SK-N-SH (cell line): Measurements from ENCODE around the gene XCR1.

Experiments
- CTCF ChIP-seq: fragments of 200-600 bp; sonication (generic); IDR thresholded peaks from 2 replicates; pipeline ENCODE4 v1.6.1; 2017; ENCODE audit warnings: antibody characterized with exemption, mild to moderate bottlenecking, moderate library complexity
- EZH2phosphoT487 ChIP-seq: fragments of 200-600 bp; sonication (generic); IDR thresholded peaks from 2 replicates; pipeline ENCODE4 v1.6.1; 2017; ENCODE audit warnings: low read depth, mixed run types, mild to moderate bottlenecking, antibody characterized with exemption, moderate library complexity, borderline replicate concordance
- GABPA ChIP-seq: IDR thresholded peaks from 2 replicates; pipeline ENCODE4 v1.4.0; 2012; ENCODE audit warnings: low read depth, mild to moderate bottlenecking
- JUND ChIP-seq: IDR thresholded peaks from 2 replicates; pipeline ENCODE4 v1.4.0; 2012
- MXI1 ChIP-seq: IDR thresholded peaks from 2 replicates; pipeline ENCODE4 v1.6.1; 2012; ENCODE audit warnings: mild to moderate bottlenecking, low read depth, low read length, improper control_type of control experiment
- POLR2AphosphoS5 ChIP-seq: IDR thresholded peaks from 2 replicates; pipeline ENCODE4 v1.6.1; 2012; ENCODE audit warnings: low read depth, low read length
- RAD21 ChIP-seq: IDR thresholded peaks from 2 replicates; pipeline ENCODE4 v1.6.1; 2012; ENCODE audit warnings: mild to moderate bottlenecking, low read length
- YY1 ChIP-seq: IDR thresholded peaks from 2 replicates; pipeline ENCODE4 v1.4.0; 2012; ENCODE audit warnings: low read depth, mild to moderate bottlenecking
- TF ChIP-seq, protein P1 (sequence below): fragments of 150-350 bp; IDR thresholded peaks from 2 replicates; pipeline ENCODE4 v1.6.1; 2017; ENCODE audit warnings: antibody characterized with exemption, low read length, low read depth, borderline replicate concordance

DNA sequence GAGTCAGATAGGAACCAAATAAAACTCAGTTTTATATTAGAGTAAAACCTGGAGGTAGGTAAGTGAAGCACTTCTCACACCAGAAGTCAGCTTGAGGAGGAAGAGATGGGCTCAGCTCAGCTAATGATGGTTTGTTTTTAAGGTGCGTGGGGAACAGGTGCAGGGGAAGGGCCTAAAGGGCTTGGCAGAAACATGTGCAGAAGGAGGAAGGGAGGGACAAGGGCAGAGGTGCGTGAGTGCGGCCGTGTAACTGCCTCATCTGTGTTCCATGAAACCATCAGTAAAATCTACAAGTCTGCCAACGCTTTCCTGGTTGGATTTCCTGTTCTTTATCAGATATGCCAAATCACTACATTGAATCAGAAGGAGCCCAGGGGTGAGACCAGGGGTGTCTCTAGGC lies 51.6 kb downstream of the XCR1 start:
- TF ChIP-seq CTCF (no peak), EZH2phosphoT487 (no peak), GABPA (no peak), JUND (no peak), MXI1 (no peak), POLR2AphosphoS5 (no peak), YY1 (no peak), RAD21 (no peak)
- TF ChIP-seq, protein P1, sequence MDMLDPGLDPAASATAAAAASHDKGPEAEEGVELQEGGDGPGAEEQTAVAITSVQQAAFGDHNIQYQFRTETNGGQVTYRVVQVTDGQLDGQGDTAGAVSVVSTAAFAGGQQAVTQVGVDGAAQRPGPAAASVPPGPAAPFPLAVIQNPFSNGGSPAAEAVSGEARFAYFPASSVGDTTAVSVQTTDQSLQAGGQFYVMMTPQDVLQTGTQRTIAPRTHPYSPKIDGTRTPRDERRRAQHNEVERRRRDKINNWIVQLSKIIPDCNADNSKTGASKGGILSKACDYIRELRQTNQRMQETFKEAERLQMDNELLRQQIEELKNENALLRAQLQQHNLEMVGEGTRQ: no peak
